ENCODE measurements around the gene GLRA2. TPM values are rescaled to one million over a fixed set of nuclear protein-coding genes. Genes with fewer than 3 reads are reported as not detected.

The GLRA2 gene
- total and polyA plus RNA-seq, 4 donors: not detected

GRCh38 chrX:14630733-14631132 is 101.4 kb downstream of the GLRA2 start:
- 41% methylated on average over 3 of the region's 3 CpGs for WGBS
- H3K27ac ChIP-seq (ENCODE audit: low read depth in 1 of 2, low read length in 2 of 2): no peak overlapping the region

More at GRCh38 chrX:14630733-14631132, 101.4 kb downstream of the GLRA2 start:
- TF ChIP-seq RXRA (IDR thresholded peaks at IDR 0.05) (no peak), ZBTB33 (IDR thresholded peaks at IDR 0.05) (no peak), EGR1 (IDR thresholded peaks at IDR 0.05; ENCODE audit: low read depth in 2 of 2) (no peak), SP1 (IDR thresholded peaks at IDR 0.05) (no peak), HNF4G (IDR thresholded peaks at IDR 0.05) (no peak), HNF4A (conservative IDR thresholded peaks at IDR 0.05) (no peak), JUND (IDR thresholded peaks at IDR 0.05) (no peak), CTCF (IDR thresholded peaks at IDR 0.05; ENCODE audit: low read depth, low read length, missing input control) (no peak), FOXA2 (IDR thresholded peaks at IDR 0.05) (no peak), REST (IDR thresholded peaks at IDR 0.05) (no peak), RAD21 (IDR thresholded peaks at IDR 0.05) (no peak), FOXA1 (IDR thresholded peaks at IDR 0.05) (no peak), YY1 (IDR thresholded peaks at IDR 0.05) (no peak), NR2F2 (IDR thresholded peaks at IDR 0.05) (no peak)
- Histone ChIP-seq H3K27me3 (ENCODE audit: control insufficient read depth in 4 of 4, insufficient read depth in 4 of 4, low read length in 3 of 4) (no peaks in the 10 kb centered on the region), H3K9me3 (ENCODE audit: control insufficient read depth in 4 of 4, low read length in 3 of 4) (no peaks in the 10 kb centered on the region), H3K36me3 (ENCODE audit: control insufficient read depth in 4 of 4, insufficient read depth in 3 of 4, low read depth in 1 of 4, low read length in 3 of 4) (no peaks in the 10 kb centered on the region), H3K4me3 (ENCODE audit: low read depth in 1 of 3, low read length in 3 of 3) (no peak overlapping the region), H3K9ac (ENCODE audit: low read depth in 1 of 2, low read length in 2 of 2) (no peak overlapping the region), H3K4me1 (ENCODE audit: control insufficient read depth in 4 of 4, insufficient read depth in 4 of 4, low read length in 3 of 4) (no peaks in the 10 kb centered on the region)
- DNase-seq (ENCODE audit: low spot score): no peak
